CD4-positive, alpha-beta T cell treated with Interferon gamma for 1 hour (primary cell): ENCODE results near the gene TIMM13.
"Not testable (repeated sequence)": the region's sequence is repeated elsewhere in the genome, so short reads cannot be mapped to it uniquely, and the experiment has no call there.

Source experiments
- DNase-seq: peaks from one replicate; pipeline ENCODE4 v3.0.0-alpha.2; 2020

TIMM13 gene

GRCh38 chr19:2413159-2413558 is 14.2 kb downstream of the TIMM13 start:
- DNase-seq, result no peak

- DNase-seq, result no peak
These were observed 14.9 kb downstream of the TIMM13 start for GRCh38 chr19:2412449-2412848.

GRCh38 chr19:2411709-2412108 is 15.7 kb downstream of the TIMM13 start:
- DNase-seq, result no peak

GRCh38 chr19:2410023-2410422 is 17.4 kb downstream of the TIMM13 start:
- no peak for DNase-seq

- DNase-seq, result no peak
These were observed 18.0 kb downstream of the TIMM13 start for GRCh38 chr19:2409352-2409912.

GRCh38 chr19:2408247-2408646 is 19.1 kb downstream of the TIMM13 start:
- no peak for DNase-seq

GRCh38 chr19:2399582-2399981 is 27.8 kb downstream of the TIMM13 start:
- no peak for DNase-seq

- no peak for DNase-seq
These were observed 28.6 kb downstream of the TIMM13 start for GRCh38 chr19:2398735-2399305.

- not testable (repeated sequence) for DNase-seq
These were observed 30.2 kb downstream of the TIMM13 start for GRCh38 chr19:2397173-2397572.

GRCh38 chr19:2395293-2395829 is 32.0 kb downstream of the TIMM13 start:
- not testable (repeated sequence) for DNase-seq

- DNase-seq, result no peak
These were observed 32.7 kb downstream of the TIMM13 start for GRCh38 chr19:2394442-2395292.

- DNase-seq, result no peak
These were observed 33.3 kb downstream of the TIMM13 start for GRCh38 chr19:2394054-2394441.

- not testable (repeated sequence) for DNase-seq
These were observed 34.5 kb downstream of the TIMM13 start for GRCh38 chr19:2392899-2393298.

- no peak for DNase-seq
These were observed 35.0 kb downstream of the TIMM13 start for GRCh38 chr19:2392366-2392765.

GRCh38 chr19:2391118-2391725 is 36.2 kb downstream of the TIMM13 start:
- peak; percentile 50 for DNase-seq

GRCh38 chr19:2389594-2389993 is 37.8 kb downstream of the TIMM13 start:
- DNase-seq, result no peak

- DNase-seq, result no peak
These were observed 39.8 kb downstream of the TIMM13 start for GRCh38 chr19:2387367-2388288.

GRCh38 chr19:2385053-2385721 is 42.2 kb downstream of the TIMM13 start:
- no peak for DNase-seq

GRCh38 chr19:2382530-2383222 is 44.7 kb downstream of the TIMM13 start:
- DNase-seq, result no peak

- no peak for DNase-seq
These were observed 46.1 kb downstream of the TIMM13 start for GRCh38 chr19:2381148-2381820.

- DNase-seq, result no peak
These were observed 46.8 kb downstream of the TIMM13 start for GRCh38 chr19:2380567-2380966.
